K562 (cell line): Measurements from ENCODE around the gene DEF6. TPM values are rescaled to one million over a fixed set of nuclear protein-coding genes. Genes with fewer than 3 reads are reported as not detected.

ENCODE experiments used
- ARHGAP35 ChIP-seq: fragments of 450-650 bp; IDR thresholded peaks from 2 replicates; pipeline ENCODE4 v1.6.1; 2018; ENCODE audit not compliant: partially characterized antibody
- BDP1 ChIP-seq: IDR thresholded peaks from 3 replicates; pipeline ENCODE4 v1.6.1; 2011; ENCODE audit not compliant: insufficient read length, insufficient read depth
- CCAR2 ChIP-seq: fragments of 200-400 bp; formaldehyde crosslinking; IDR thresholded peaks from 2 replicates; pipeline ENCODE4 v1.6.1; 2017; ENCODE audit warnings: mild to moderate bottlenecking, low read depth, low read length
- CCNT2 ChIP-seq: IDR thresholded peaks from 2 replicates; pipeline ENCODE4 v1.6.1; 2011; ENCODE audit warnings: borderline replicate concordance, low read depth, mild to moderate bottlenecking, moderate library complexity, mixed read lengths, low read length; ENCODE audit not compliant: insufficient read length; ENCODE audit errors: extremely low read depth
- EP400 ChIP-seq: fragments of 450-650 bp; IDR thresholded peaks from 2 replicates; pipeline ENCODE4 v1.6.1; 2017; ENCODE audit warnings: antibody characterized with exemption, mild to moderate bottlenecking, moderate library complexity
- EWSR1 ChIP-seq: fragments of 450-650 bp; IDR thresholded peaks from 2 replicates; pipeline ENCODE4 v1.6.1; 2018; ENCODE audit warnings: borderline replicate concordance, mild to moderate bottlenecking, low read depth, moderate library complexity; ENCODE audit not compliant: partially characterized antibody
- FUS ChIP-seq: fragments of 200-400 bp; formaldehyde crosslinking; optimal IDR thresholded peaks from 2 replicates; pipeline ENCODE3; 2017; ENCODE audit warnings: low read depth, low read length
- HDAC3 ChIP-seq: fragments of 450-650 bp; IDR thresholded peaks from 2 replicates; pipeline ENCODE4 v1.6.1; 2018; ENCODE audit warnings: borderline replicate concordance, mild to moderate bottlenecking, moderate library complexity; ENCODE audit not compliant: partially characterized antibody
- HDAC8 ChIP-seq: fragments of 450-650 bp; IDR thresholded peaks from 2 replicates; pipeline ENCODE4 v1.6.1; 2016; ENCODE audit warnings: mild to moderate bottlenecking, missing genetic modification characterization, moderate library complexity, missing compliant biosample characterization
- HNRNPH1 ChIP-seq: fragments of 200-400 bp; formaldehyde crosslinking; optimal IDR thresholded peaks from 2 replicates; pipeline ENCODE3; 2017; ENCODE audit warnings: low read depth, mild to moderate bottlenecking, low read length, moderate library complexity
- MAZ ChIP-seq, 2 experiments: fragments of 450-650 bp in 1 of 2; sonication (generic) in 1 of 2; formaldehyde crosslinking; IDR thresholded peaks in 1 of 2; conservative IDR thresholded peaks in 1 of 2; 2 replicates each; pipeline versions ENCODE4 v1.4.0 to v1.5.0; 2020; ENCODE audit warnings: mild to moderate bottlenecking in 1 of 2, missing genetic modification reagents in 1 of 2
- MITF ChIP-seq: IDR thresholded peaks from 2 replicates; pipeline ENCODE4 v1.6.1; 2014; ENCODE audit warnings: antibody characterized with exemption
- PHB ChIP-seq: fragments of 250-450 bp; sonication (Bioruptor Pico); IDR thresholded peaks from 2 replicates; pipeline ENCODE4 v1.5.0; 2021
- PHF8 ChIP-seq: fragments of 200-600 bp; sonication (generic); IDR thresholded peaks from 2 replicates; pipeline ENCODE4 v1.6.1; 2012; ENCODE audit warnings: mixed run types, mild to moderate bottlenecking, inconsistent platforms, low read length, moderate library complexity, borderline replicate concordance
- POU5F1 ChIP-seq: fragments of 150-350 bp; IDR thresholded peaks from 2 replicates; pipeline ENCODE4 v1.6.1; 2014; ENCODE audit warnings: borderline replicate concordance, low read length, low read depth, mild to moderate bottlenecking; ENCODE audit not compliant: partially characterized antibody
- RBFOX2 ChIP-seq: fragments of 200-400 bp; formaldehyde crosslinking; IDR thresholded peaks from 2 replicates; pipeline ENCODE4 v1.6.1; 2017; ENCODE audit warnings: low read depth, mild to moderate bottlenecking, low read length, moderate library complexity
- RNF2 ChIP-seq: sonication (generic); IDR thresholded peaks from 2 replicates; pipeline ENCODE4 v1.6.1; 2016
- RUNX1 ChIP-seq: sonication (generic); IDR thresholded peaks from 2 replicates; pipeline ENCODE4 v1.6.1; 2016; ENCODE audit warnings: antibody characterized with exemption, low read depth
- SMC3 ChIP-seq: conservative IDR thresholded peaks from 2 replicates; pipeline ENCODE4 v1.6.1; 2011; ENCODE audit warnings: low read depth, low read length, improper control_type of control experiment; ENCODE audit not compliant: insufficient read depth
- THRB ChIP-seq: fragments of 450-650 bp; formaldehyde crosslinking; conservative IDR thresholded peaks from 2 replicates; pipeline ENCODE4 v1.4.0; 2022; ENCODE audit warnings: mild to moderate bottlenecking, missing genetic modification characterization
- ZFP1 ChIP-seq: fragments of 450-650 bp; formaldehyde crosslinking; IDR thresholded peaks from 2 replicates; pipeline ENCODE4 v1.4.0; 2020; ENCODE audit warnings: mild to moderate bottlenecking, mixed read lengths
- ZNF121 ChIP-seq: sonication (generic); formaldehyde crosslinking; conservative IDR thresholded peaks from 2 replicates; pipeline ENCODE4 v1.8.0; 2022; ENCODE audit warnings: missing genetic modification reagents
- ZNF217 ChIP-seq: sonication (generic); formaldehyde crosslinking; IDR thresholded peaks from 2 replicates; pipeline ENCODE4 v1.8.0; 2022; ENCODE audit warnings: mild to moderate bottlenecking, missing genetic modification reagents
- ZNF639 ChIP-seq, 2 experiments: fragments of 200-800 bp in 1 of 2; sonication (Bioruptor generic) in 1 of 2; sonication (generic) in 1 of 2; formaldehyde crosslinking in 1 of 2; IDR thresholded peaks in 1 of 2; conservative IDR thresholded peaks in 1 of 2; 2 replicates each; pipeline versions ENCODE4 v1.5.0 to v1.6.1; 2016 to 2020; ENCODE audit warnings: missing compliant biosample characterization in 1 of 2, missing genetic modification characterization in 1 of 2, missing genetic modification reagents in 1 of 2
- ZSCAN29 ChIP-seq: fragments of 450-650 bp; IDR thresholded peaks from 2 replicates; pipeline ENCODE4 v1.6.1; 2017
- polyA plus RNA-seq, 8 experiments: library from polyadenylated mRNA; depleted of rRNA in 4 of 8; stranded (reverse) in 5 of 8; unstranded in 3 of 8; fragments of >200 nt; fragmentation: Nextera tagmentation in 2 of 8; fragmentation: Illumina TruSeq in 1 of 8; extraction: Ambion mirVana in 2 of 8; extraction: Trizol in 1 of 8; gene quantifications; 2 replicates each; pipeline versions ENCODE4 v1.2.1 to v1.2.3, GENCODE V29; 2011 to 2014; ENCODE audit warnings: inconsistent platforms in 1 of 8, missing spikeins in 1 of 8
- total RNA-seq, 7 experiments: library from RNA; depleted of rRNA in 6 of 7; stranded (reverse); fragments of >200 nt in 6 of 7; fragmentation: Illumina TruSeq in 2 of 7; extraction: Trizol in 2 of 7; gene quantifications; 2 replicates each; pipeline versions ENCODE4 v1.2.1 to v1.2.3, GENCODE V29; 2011 to 2021; ENCODE audit warnings: low replicate concordance in 1 of 7

The DEF6 gene
- total and polyA plus RNA-seq, 9 of the 15 experiments (the other 6 are each of a cell fraction or from before 2014, with no cell fraction given), result 1.3 to 44.6 (median 22.7) TPM

GRCh38 chr6:35259194-35259947 is 38.2 kb upstream of the DEF6 start, which contains the start of gene ZNF76 (continued):
- TF ChIP-seq POU5F1, result no peak
- peak; percentile 77; the same call in 1 of the 2 replicates for TF ChIP-seq MITF
- no peak for TF ChIP-seq ARHGAP35
- no peak for TF ChIP-seq ZSCAN29
- peak; percentile 91 for TF ChIP-seq RNF2
- no peak for TF ChIP-seq EWSR1
- TF ChIP-seq BDP1, result no peak
- TF ChIP-seq THRB (CRISPR knock-in tag), result 0 out of 2 replicates have a peak, but pooled peaks have one; percentile 66
- 0 out of 2 replicates have a peak, but pooled peaks have one; percentile 53 for TF ChIP-seq PHB (CRISPR knock-in tag)
- peak; percentile 76 for TF ChIP-seq PHF8
- no peak for TF ChIP-seq ZNF121 (CRISPR knock-in tag)
- TF ChIP-seq EP400, result peak; percentile 96
- no peak for TF ChIP-seq ZFP1 (CRISPR knock-in tag)
- peak; percentile 98 to 99 for TF ChIP-seq MAZ (CRISPR knock-in tag; conservative IDR thresholded peaks at IDR 0.05 in 1 of 2, IDR thresholded peaks at IDR 0.05 in 1 of 2)
- peak; percentile 94 for TF ChIP-seq RBFOX2
- no peak for TF ChIP-seq HDAC3
- TF ChIP-seq RUNX1, result no peak
- peak; percentile 58 for TF ChIP-seq FUS
- TF ChIP-seq CCNT2, result peak; percentile 98
- TF ChIP-seq ZNF639 (CRISPR knock-in tag; conservative IDR thresholded peaks at IDR 0.05 in 1 of 2, IDR thresholded peaks at IDR 0.05 in 1 of 2), result peak in 1 of 2 experiments; percentile 92; a peak in 2 of 4 replicates
- TF ChIP-seq SMC3, result no peak
- TF ChIP-seq CCAR2, result no peak
- TF ChIP-seq HNRNPH1, result no peak
- peak; percentile 32; the same call in 1 of the 2 replicates for TF ChIP-seq HDAC8 (tag)
- no peak for TF ChIP-seq ZNF217 (CRISPR knock-in tag)
